Activated CD8-positive, alpha-beta memory T cell treated with anti-CD3 and anti-CD28 coated beads, Interleukin-2, amount 50 U/mL, for 4 hours (primary cell): Measurements from ENCODE around the gene GAREM2.
"Not testable (repeated sequence)": the region's sequence is repeated elsewhere in the genome, so short reads cannot be mapped to it uniquely, and the experiment has no call there.

Experiments used
- DNase-seq: peaks from one replicate; pipeline ENCODE4 v3.0.0-alpha.2; 2020

GAREM2 gene

GRCh38 chr2:26172871-26173775 is at the start of gene GAREM2:
GAREM2 (plus strand) TSS chr2:26173088; CDS start chr2:26173221, 133 bp downstream.
- no peak for DNase-seq

- DNase-seq, result no peak
Observed at GRCh38 chr2:26123426-26123825, 49.5 kb upstream of the GAREM2 start.

- no peak for DNase-seq
Observed at GRCh38 chr2:26126074-26126473, 46.8 kb upstream of the GAREM2 start.

- DNase-seq, result no peak
Observed at GRCh38 chr2:26128176-26128575, 44.7 kb upstream of the GAREM2 start.

GRCh38 chr2:26130763-26131162 is 42.1 kb upstream of the GAREM2 start:
- no peak for DNase-seq

GRCh38 chr2:26136451-26136850 is 36.4 kb upstream of the GAREM2 start:
- DNase-seq, result no peak

- DNase-seq, result no peak
Observed at GRCh38 chr2:26139269-26140183, 33.4 kb upstream of the GAREM2 start.

GRCh38 chr2:26141145-26141769 is 31.6 kb upstream of the GAREM2 start:
- no peak for DNase-seq

GRCh38 chr2:26144031-26144430 is 28.9 kb upstream of the GAREM2 start:
- no peak for DNase-seq

- DNase-seq, result peak; percentile 61
Observed at GRCh38 chr2:26144953-26145680, 27.8 kb upstream of the GAREM2 start.

GRCh38 chr2:26148501-26148900 is 24.4 kb upstream of the GAREM2 start:
- DNase-seq, result no peak

GRCh38 chr2:26150243-26150642 is 22.6 kb upstream of the GAREM2 start:
- no peak for DNase-seq

- DNase-seq, result no peak
Observed at GRCh38 chr2:26157580-26157979, 15.3 kb upstream of the GAREM2 start.

- no peak for DNase-seq
Observed at GRCh38 chr2:26161926-26162325, 11.0 kb upstream of the GAREM2 start.

GRCh38 chr2:26162963-26163362 is 9.9 kb upstream of the GAREM2 start:
- no peak for DNase-seq

GRCh38 chr2:26164231-26164630 is 8.7 kb upstream of the GAREM2 start:
- no peak for DNase-seq

GRCh38 chr2:26164641-26165211 is 8.2 kb upstream of the GAREM2 start:
- DNase-seq, result no peak

GRCh38 chr2:26165403-26165802 is 7.5 kb upstream of the GAREM2 start:
- DNase-seq, result no peak

- not testable (repeated sequence) for DNase-seq
Observed at GRCh38 chr2:26166541-26166940, 6.3 kb upstream of the GAREM2 start.

- no peak for DNase-seq
Observed at GRCh38 chr2:26168785-26169184, 4.1 kb upstream of the GAREM2 start.

- DNase-seq, result no peak
Observed at GRCh38 chr2:26169226-26169625, 3.7 kb upstream of the GAREM2 start.
